ENCODE measurements around the gene PELO.

Gene PELO

DNA sequence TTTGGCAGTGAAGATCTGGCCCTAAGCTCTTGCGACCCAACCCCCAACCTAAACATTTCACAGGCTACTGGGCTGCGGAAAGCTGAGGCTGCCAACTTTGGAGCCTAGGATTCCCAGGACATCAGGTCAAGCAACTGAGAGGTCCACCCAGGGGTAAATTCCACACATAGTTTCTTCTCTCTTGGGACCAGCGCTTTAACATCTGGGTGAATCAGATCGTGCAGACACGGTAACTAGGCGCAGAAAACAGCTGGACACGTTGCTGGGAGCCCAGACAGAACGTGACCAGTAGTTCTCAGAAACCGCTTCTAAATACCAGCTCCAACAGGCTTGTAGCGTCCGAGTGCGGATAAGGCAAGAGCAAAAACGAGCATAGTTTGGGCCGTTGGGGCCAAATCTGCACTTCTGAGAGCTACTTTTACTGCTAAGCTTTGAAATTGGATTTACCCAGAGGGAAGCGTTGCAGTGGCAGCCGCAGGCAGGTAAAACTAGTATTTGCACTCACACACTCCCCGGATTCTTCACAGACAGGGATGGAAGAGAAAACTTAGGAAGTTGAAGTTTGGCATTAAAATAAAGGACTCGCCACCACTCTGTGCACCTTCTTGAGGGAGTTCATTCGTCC, 11.8 kb downstream of the PELO start:
- H3K9me3 ChIP-seq (ENCODE audit: control insufficient read depth in 2 of 2, low read length in 2 of 2) = no peaks in the 10 kb centered on the region
- peaks cover 22 to 32% of the 10 kb centered on the region in 2 donors for H3K4me1 ChIP-seq (ENCODE audit: control insufficient read depth in 2 of 2, insufficient read depth in 2 of 2, low read length in 2 of 2)
- peak overlapping the region; percentile 92 for H3K27ac ChIP-seq (ENCODE audit: low read depth in 2 of 2, low read length in 2 of 2)
- H3K9ac ChIP-seq (ENCODE audit: low read depth in 1 of 2, low read length in 2 of 2) = peak overlapping the region; percentile 84 to 91
- no peaks in the 10 kb centered on the region for H3K27me3 ChIP-seq (ENCODE audit: control insufficient read depth in 2 of 2, insufficient read depth in 2 of 2, low read length in 2 of 2)
- H3K36me3 ChIP-seq (ENCODE audit: control insufficient read depth in 2 of 2, insufficient read depth in 2 of 2, low read length in 2 of 2) = peaks cover 0 to 4% of the 10 kb centered on the region in 2 donors
- H3K4me3 ChIP-seq (ENCODE audit: low read length in 2 of 2) = peak overlapping the region; percentile 94 to 97

- no peaks in the 10 kb centered on the region for H3K27me3 ChIP-seq (ENCODE audit: control insufficient read depth in 2 of 2, insufficient read depth in 2 of 2, low read length in 2 of 2)
- H3K4me1 ChIP-seq (ENCODE audit: control insufficient read depth in 2 of 2, insufficient read depth in 2 of 2, low read length in 2 of 2) = peaks cover 22 to 32% of the 10 kb centered on the region in 2 donors
- H3K27ac ChIP-seq (ENCODE audit: low read depth in 2 of 2, low read length in 2 of 2) = peak overlapping the region; percentile 92
- peaks cover 0 to 5% of the 10 kb centered on the region in 2 donors for H3K36me3 ChIP-seq (ENCODE audit: control insufficient read depth in 2 of 2, insufficient read depth in 2 of 2, low read length in 2 of 2)
- H3K9me3 ChIP-seq (ENCODE audit: control insufficient read depth in 2 of 2, low read length in 2 of 2) = no peaks in the 10 kb centered on the region
- peak overlapping the region; percentile 94 to 97 for H3K4me3 ChIP-seq (ENCODE audit: low read length in 2 of 2)
- H3K9ac ChIP-seq (ENCODE audit: low read depth in 1 of 2, low read length in 2 of 2) = peak overlapping the region; percentile 84 to 91
Measured at GRCh38 chr5:52799983-52800393, 12.3 kb downstream of the PELO start.

- H3K36me3 ChIP-seq (ENCODE audit: control insufficient read depth in 2 of 2, insufficient read depth in 2 of 2, low read length in 2 of 2) = peaks cover 0 to 9% of the 10 kb centered on the region in 2 donors
- peak overlapping the region; percentile 94 to 97 for H3K4me3 ChIP-seq (ENCODE audit: low read length in 2 of 2)
- H3K4me1 ChIP-seq (ENCODE audit: control insufficient read depth in 2 of 2, insufficient read depth in 2 of 2, low read length in 2 of 2) = peaks cover 22 to 32% of the 10 kb centered on the region in 2 donors
- no peaks in the 10 kb centered on the region for H3K27me3 ChIP-seq (ENCODE audit: control insufficient read depth in 2 of 2, insufficient read depth in 2 of 2, low read length in 2 of 2)
- peak overlapping the region; percentile 92 for H3K27ac ChIP-seq (ENCODE audit: low read depth in 2 of 2, low read length in 2 of 2)
- H3K9ac ChIP-seq (ENCODE audit: low read depth in 1 of 2, low read length in 2 of 2) = peak overlapping the region; percentile 84 to 91
- no peaks in the 10 kb centered on the region for H3K9me3 ChIP-seq (ENCODE audit: control insufficient read depth in 2 of 2, low read length in 2 of 2)
Measured at GRCh38 chr5:52800394-52801213, 12.9 kb downstream of the PELO start.

DNA sequence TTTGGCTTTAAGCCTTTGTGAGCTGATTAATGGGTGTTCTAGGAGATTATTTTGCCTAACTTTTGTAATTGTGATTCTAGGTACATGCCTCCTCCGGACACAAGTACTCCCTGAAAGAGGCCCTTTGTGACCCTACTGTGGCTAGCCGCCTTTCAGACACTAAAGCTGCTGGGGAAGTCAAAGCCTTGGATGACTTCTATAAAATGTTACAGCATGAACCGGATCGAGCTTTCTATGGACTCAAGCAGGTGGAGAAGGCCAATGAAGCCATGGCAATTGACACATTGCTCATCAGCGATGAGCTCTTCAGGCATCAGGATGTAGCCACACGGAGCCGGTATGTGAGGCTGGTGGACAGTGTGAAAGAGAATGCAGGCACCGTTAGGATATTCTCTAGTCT, 13.6 kb downstream of the PELO start:
- peak overlapping the region; percentile 94 to 97 for H3K4me3 ChIP-seq (ENCODE audit: low read length in 2 of 2)
- no peaks in the 10 kb centered on the region for H3K9me3 ChIP-seq (ENCODE audit: control insufficient read depth in 2 of 2, low read length in 2 of 2)
- peak overlapping the region in 1 of 2 donors; percentile 84 for H3K9ac ChIP-seq (ENCODE audit: low read depth in 1 of 2, low read length in 2 of 2)
- H3K27ac ChIP-seq (ENCODE audit: low read depth in 2 of 2, low read length in 2 of 2) = peak overlapping the region; percentile 92
- H3K4me1 ChIP-seq (ENCODE audit: control insufficient read depth in 2 of 2, insufficient read depth in 2 of 2, low read length in 2 of 2) = peaks cover 22 to 32% of the 10 kb centered on the region in 2 donors
- H3K27me3 ChIP-seq (ENCODE audit: control insufficient read depth in 2 of 2, insufficient read depth in 2 of 2, low read length in 2 of 2) = no peaks in the 10 kb centered on the region
- H3K36me3 ChIP-seq (ENCODE audit: control insufficient read depth in 2 of 2, insufficient read depth in 2 of 2, low read length in 2 of 2) = peaks cover 0 to 9% of the 10 kb centered on the region in 2 donors

DNA sequence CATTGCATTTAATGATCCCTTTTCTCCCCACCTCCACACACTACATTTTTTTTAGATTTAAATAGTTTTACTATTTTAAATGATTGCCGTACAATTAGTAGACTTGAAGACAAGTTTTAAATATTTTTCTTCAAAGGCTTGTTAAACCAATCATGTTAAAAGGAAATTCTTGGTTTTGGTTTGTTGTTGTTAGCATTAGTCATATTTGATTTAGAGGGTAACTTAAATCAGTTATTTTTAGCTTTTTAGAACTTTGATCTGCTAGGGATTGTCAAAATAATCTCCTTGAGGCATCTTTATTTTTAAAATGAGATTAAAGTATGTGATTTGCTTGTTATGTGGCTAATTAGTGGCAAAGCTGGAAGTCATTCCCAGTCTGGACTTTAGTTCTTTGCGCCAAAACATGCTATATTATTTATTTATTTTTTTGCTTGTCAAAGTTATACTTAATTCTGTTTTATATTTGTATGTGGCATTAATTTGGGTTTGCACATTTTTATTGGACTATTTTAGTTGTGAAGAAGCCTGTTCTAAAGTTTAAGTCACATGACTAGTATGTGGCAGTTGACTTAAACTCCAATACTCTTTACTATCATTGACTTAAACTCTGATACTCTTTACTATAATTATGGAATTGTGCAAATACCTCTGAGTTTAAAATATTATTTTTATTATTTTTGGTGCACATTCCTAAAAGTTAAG, 14.7 kb downstream of the PELO start:
- no peaks in the 10 kb centered on the region for H3K9me3 ChIP-seq (ENCODE audit: control insufficient read depth in 2 of 2, low read length in 2 of 2)
- H3K27ac ChIP-seq (ENCODE audit: low read depth in 2 of 2, low read length in 2 of 2) = no peak overlapping the region
- peaks cover 22 to 32% of the 10 kb centered on the region in 2 donors for H3K4me1 ChIP-seq (ENCODE audit: control insufficient read depth in 2 of 2, insufficient read depth in 2 of 2, low read length in 2 of 2)
- no peaks in the 10 kb centered on the region for H3K27me3 ChIP-seq (ENCODE audit: control insufficient read depth in 2 of 2, insufficient read depth in 2 of 2, low read length in 2 of 2)
- no peak overlapping the region for H3K9ac ChIP-seq (ENCODE audit: low read depth in 1 of 2, low read length in 2 of 2)
- H3K36me3 ChIP-seq (ENCODE audit: control insufficient read depth in 2 of 2, insufficient read depth in 2 of 2, low read length in 2 of 2) = peaks cover 0 to 9% of the 10 kb centered on the region in 2 donors
- peak overlapping the region; percentile 6 to 97 for H3K4me3 ChIP-seq (ENCODE audit: low read length in 2 of 2)

GRCh38 chr5:52802974-52803336, 15.2 kb downstream of the PELO start:
- Histone ChIP-seq H3K4me3 (ENCODE audit: low read length in 2 of 2) (peak overlapping the region in 1 of 2 donors; percentile 97), H3K4me1 (ENCODE audit: control insufficient read depth in 2 of 2, insufficient read depth in 2 of 2, low read length in 2 of 2) (peaks cover 22 to 28% of the 10 kb centered on the region in 2 donors), H3K27ac (ENCODE audit: low read depth in 2 of 2, low read length in 2 of 2) (no peak overlapping the region), H3K27me3 (ENCODE audit: control insufficient read depth in 2 of 2, insufficient read depth in 2 of 2, low read length in 2 of 2) (no peaks in the 10 kb centered on the region), H3K9me3 (ENCODE audit: control insufficient read depth in 2 of 2, low read length in 2 of 2) (no peaks in the 10 kb centered on the region), H3K36me3 (ENCODE audit: control insufficient read depth in 2 of 2, insufficient read depth in 2 of 2, low read length in 2 of 2) (peaks cover 0 to 9% of the 10 kb centered on the region in 2 donors), H3K9ac (ENCODE audit: low read depth in 1 of 2, low read length in 2 of 2) (no peak overlapping the region)

- H3K9ac ChIP-seq (ENCODE audit: low read depth in 1 of 2, low read length in 2 of 2) = no peak overlapping the region
Measured at GRCh38 chr5:52804387-52804791, 16.7 kb downstream of the PELO start.

GRCh38 chr5:52804981-52805380, 17.3 kb downstream of the PELO start:
- Histone ChIP-seq H3K9me3 (ENCODE audit: control insufficient read depth in 2 of 2, low read length in 2 of 2) (no peaks in the 10 kb centered on the region), H3K27me3 (ENCODE audit: control insufficient read depth in 2 of 2, insufficient read depth in 2 of 2, low read length in 2 of 2) (no peaks in the 10 kb centered on the region), H3K4me3 (ENCODE audit: low read length in 2 of 2) (peak overlapping the region in 1 of 2 donors; percentile 32), H3K36me3 (ENCODE audit: control insufficient read depth in 2 of 2, insufficient read depth in 2 of 2, low read length in 2 of 2) (peaks cover 0 to 9% of the 10 kb centered on the region in 2 donors), H3K9ac (ENCODE audit: low read depth in 1 of 2, low read length in 2 of 2) (no peak overlapping the region), H3K27ac (ENCODE audit: low read depth in 2 of 2, low read length in 2 of 2) (no peak overlapping the region), H3K4me1 (ENCODE audit: control insufficient read depth in 2 of 2, insufficient read depth in 2 of 2, low read length in 2 of 2) (peaks cover 16 to 18% of the 10 kb centered on the region in 2 donors)

More at GRCh38 chr5:52804387-52804791, 16.7 kb downstream of the PELO start:
- Histone ChIP-seq H3K4me1 (ENCODE audit: control insufficient read depth in 2 of 2, insufficient read depth in 2 of 2, low read length in 2 of 2) (peaks cover 18% of the 10 kb centered on the region in 2 donors), H3K9me3 (ENCODE audit: control insufficient read depth in 2 of 2, low read length in 2 of 2) (no peaks in the 10 kb centered on the region), H3K4me3 (ENCODE audit: low read length in 2 of 2) (no peak overlapping the region), H3K36me3 (ENCODE audit: control insufficient read depth in 2 of 2, insufficient read depth in 2 of 2, low read length in 2 of 2) (peaks cover 0 to 9% of the 10 kb centered on the region in 2 donors), H3K27me3 (ENCODE audit: control insufficient read depth in 2 of 2, insufficient read depth in 2 of 2, low read length in 2 of 2) (no peaks in the 10 kb centered on the region), H3K27ac (ENCODE audit: low read depth in 2 of 2, low read length in 2 of 2) (no peak overlapping the region)

GRCh38 chr5:52805615-52806014, 17.9 kb downstream of the PELO start:
- Histone ChIP-seq H3K27ac (ENCODE audit: low read depth in 2 of 2, low read length in 2 of 2) (no peak overlapping the region), H3K4me1 (ENCODE audit: control insufficient read depth in 2 of 2, insufficient read depth in 2 of 2, low read length in 2 of 2) (peaks cover 11 to 18% of the 10 kb centered on the region in 2 donors), H3K9ac (ENCODE audit: low read depth in 1 of 2, low read length in 2 of 2) (no peak overlapping the region), H3K36me3 (ENCODE audit: control insufficient read depth in 2 of 2, insufficient read depth in 2 of 2, low read length in 2 of 2) (peaks cover 0 to 9% of the 10 kb centered on the region in 2 donors), H3K4me3 (ENCODE audit: low read length in 2 of 2) (no peak overlapping the region), H3K9me3 (ENCODE audit: control insufficient read depth in 2 of 2, low read length in 2 of 2) (no peaks in the 10 kb centered on the region), H3K27me3 (ENCODE audit: control insufficient read depth in 2 of 2, insufficient read depth in 2 of 2, low read length in 2 of 2) (no peaks in the 10 kb centered on the region)

DNA sequence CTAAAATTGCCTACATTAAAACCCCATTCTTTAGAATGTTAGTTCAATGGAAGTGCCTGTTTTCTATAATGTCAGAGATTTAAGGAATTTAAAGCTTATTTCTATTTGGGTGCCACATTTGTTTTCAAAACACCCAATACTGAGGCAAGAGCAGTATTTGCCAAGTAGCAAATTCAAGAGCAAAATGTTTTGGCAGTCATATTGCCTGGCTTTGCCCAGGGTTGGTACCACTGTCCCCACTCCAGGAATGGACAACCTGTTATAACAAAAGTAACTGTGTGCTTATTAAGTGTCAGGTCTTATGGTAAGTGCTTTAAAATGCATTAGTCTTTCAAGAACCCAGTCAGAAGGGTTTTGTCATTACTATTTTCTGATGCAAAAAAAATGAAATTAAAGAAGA, 19.3 kb downstream of the PELO start:
- Histone ChIP-seq H3K36me3 (ENCODE audit: control insufficient read depth in 2 of 2, insufficient read depth in 2 of 2, low read length in 2 of 2) (peaks cover 0 to 5% of the 10 kb centered on the region in 2 donors), H3K4me3 (ENCODE audit: low read length in 2 of 2) (no peak overlapping the region), H3K9me3 (ENCODE audit: control insufficient read depth in 2 of 2, low read length in 2 of 2) (no peaks in the 10 kb centered on the region), H3K27me3 (ENCODE audit: control insufficient read depth in 2 of 2, insufficient read depth in 2 of 2, low read length in 2 of 2) (no peaks in the 10 kb centered on the region), H3K4me1 (ENCODE audit: control insufficient read depth in 2 of 2, insufficient read depth in 2 of 2, low read length in 2 of 2) (peaks cover 0 to 8% of the 10 kb centered on the region in 2 donors), H3K27ac (ENCODE audit: low read depth in 2 of 2, low read length in 2 of 2) (no peak overlapping the region), H3K9ac (ENCODE audit: low read depth in 1 of 2, low read length in 2 of 2) (no peak overlapping the region)

All from mucosa of rectum (tissue), 2 donors.